SK-N-SH treated with all-trans-retinoic acid at 6 μM for 48 hours (cell line): ENCODE results near the gene QSER1.

Experiments
- BACH2 ChIP-seq: fragments of 250-450 bp; sonication (Bioruptor Pico); IDR thresholded peaks from 2 replicates; pipeline ENCODE4 v1.9.0; 2021; ENCODE audit warnings: mild to moderate bottlenecking, borderline replicate concordance
- PPARA ChIP-seq: fragments of 250-450 bp; sonication (Bioruptor Pico); IDR thresholded peaks from 2 replicates; pipeline ENCODE4 v1.5.0; 2020; ENCODE audit warnings: mild to moderate bottlenecking, borderline replicate concordance
- RARB ChIP-seq: fragments of 250-450 bp; sonication (Bioruptor Pico); IDR thresholded peaks from 2 replicates; pipeline ENCODE4 v1.8.0; 2021; ENCODE audit warnings: mild to moderate bottlenecking, moderate library complexity
- TCF4 ChIP-seq: fragments of 250-450 bp; sonication (Bioruptor Pico); IDR thresholded peaks from 2 replicates; pipeline ENCODE4 v1.8.0; 2021; ENCODE audit warnings: mild to moderate bottlenecking, moderate library complexity, borderline replicate concordance
- ZFP3 ChIP-seq: fragments of 250-450 bp; sonication (Bioruptor Pico); IDR thresholded peaks from 2 replicates; pipeline ENCODE4 v1.5.0; 2020; ENCODE audit warnings: mild to moderate bottlenecking, moderate library complexity
- ZFP30 ChIP-seq: fragments of 450-650 bp; formaldehyde crosslinking; IDR thresholded peaks from 2 replicates; pipeline ENCODE4 v1.5.0; 2022; ENCODE audit warnings: mild to moderate bottlenecking, moderate library complexity
- ZNF70 ChIP-seq: fragments of 450-650 bp; formaldehyde crosslinking; IDR thresholded peaks from 2 replicates; pipeline ENCODE4 v1.5.0; 2020; ENCODE audit warnings: mild to moderate bottlenecking, moderate library complexity
- TF ChIP-seq, protein P1 (sequence below): fragments of 250-450 bp; sonication (Bioruptor Pico); IDR thresholded peaks from 2 replicates; pipeline ENCODE4 v1.5.1; 2021; ENCODE audit warnings: mild to moderate bottlenecking, moderate library complexity
- TF ChIP-seq, protein P2 (sequence below): fragments of 250-450 bp; sonication (Bioruptor Pico); IDR thresholded peaks from 2 replicates; pipeline ENCODE4 v1.5.1; 2020; ENCODE audit warnings: low read depth, mild to moderate bottlenecking, moderate library complexity

DNA sequence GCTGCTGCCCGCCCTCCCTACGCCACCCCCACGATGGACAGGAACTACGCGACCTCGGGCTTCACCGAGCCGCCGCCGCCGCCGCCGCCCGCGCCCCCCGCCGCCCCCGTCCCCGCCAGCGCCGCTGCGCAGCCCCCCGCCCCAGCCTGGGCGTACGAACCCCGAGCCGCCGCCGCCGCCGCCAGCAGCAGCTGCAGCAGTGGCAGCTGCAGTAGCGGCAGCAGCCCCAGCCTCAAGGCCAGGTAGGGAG is 407 bp downstream of the QSER1 start:
- TF ChIP-seq ZFP3 (CRISPR knock-in tag) (no peak), ZNF70 (CRISPR knock-in tag) (no peak), PPARA (CRISPR knock-in tag) (no peak), ZFP30 (CRISPR knock-in tag) (no peak), BACH2 (CRISPR knock-in tag) (no peak), RARB (CRISPR knock-in tag) (no peak), TCF4 (CRISPR knock-in tag) (no peak)
- TF ChIP-seq, protein P1, sequence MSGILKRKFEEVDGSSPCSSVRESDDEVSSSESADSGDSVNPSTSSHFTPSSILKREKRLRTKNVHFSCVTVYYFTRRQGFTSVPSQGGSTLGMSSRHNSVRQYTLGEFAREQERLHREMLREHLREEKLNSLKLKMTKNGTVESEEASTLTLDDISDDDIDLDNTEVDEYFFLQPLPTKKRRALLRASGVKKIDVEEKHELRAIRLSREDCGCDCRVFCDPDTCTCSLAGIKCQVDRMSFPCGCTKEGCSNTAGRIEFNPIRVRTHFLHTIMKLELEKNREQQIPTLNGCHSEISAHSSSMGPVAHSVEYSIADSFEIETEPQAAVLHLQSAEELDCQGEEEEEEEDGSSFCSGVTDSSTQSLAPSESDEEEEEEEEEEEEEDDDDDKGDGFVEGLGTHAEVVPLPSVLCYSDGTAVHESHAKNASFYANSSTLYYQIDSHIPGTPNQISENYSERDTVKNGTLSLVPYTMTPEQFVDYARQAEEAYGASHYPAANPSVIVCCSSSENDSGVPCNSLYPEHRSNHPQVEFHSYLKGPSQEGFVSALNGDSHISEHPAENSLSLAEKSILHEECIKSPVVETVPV (CRISPR knock-in tag), result no peak
- TF ChIP-seq, protein P2, sequence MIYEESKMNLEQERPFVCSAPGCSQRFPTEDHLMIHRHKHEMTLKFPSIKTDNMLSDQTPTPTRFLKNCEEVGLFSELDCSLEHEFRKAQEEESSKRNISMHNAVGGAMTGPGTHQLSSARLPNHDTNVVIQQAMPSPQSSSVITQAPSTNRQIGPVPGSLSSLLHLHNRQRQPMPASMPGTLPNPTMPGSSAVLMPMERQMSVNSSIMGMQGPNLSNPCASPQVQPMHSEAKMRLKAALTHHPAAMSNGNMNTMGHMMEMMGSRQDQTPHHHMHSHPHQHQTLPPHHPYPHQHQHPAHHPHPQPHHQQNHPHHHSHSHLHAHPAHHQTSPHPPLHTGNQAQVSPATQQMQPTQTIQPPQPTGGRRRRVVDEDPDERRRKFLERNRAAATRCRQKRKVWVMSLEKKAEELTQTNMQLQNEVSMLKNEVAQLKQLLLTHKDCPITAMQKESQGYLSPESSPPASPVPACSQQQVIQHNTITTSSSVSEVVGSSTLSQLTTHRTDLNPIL (CRISPR knock-in tag), result no peak
